ENCODE data around the gene LIN52.
A peak's percentile ranks its signal among the peaks of the same experiment; 100 is the strongest.

The LIN52 gene

DNA sequence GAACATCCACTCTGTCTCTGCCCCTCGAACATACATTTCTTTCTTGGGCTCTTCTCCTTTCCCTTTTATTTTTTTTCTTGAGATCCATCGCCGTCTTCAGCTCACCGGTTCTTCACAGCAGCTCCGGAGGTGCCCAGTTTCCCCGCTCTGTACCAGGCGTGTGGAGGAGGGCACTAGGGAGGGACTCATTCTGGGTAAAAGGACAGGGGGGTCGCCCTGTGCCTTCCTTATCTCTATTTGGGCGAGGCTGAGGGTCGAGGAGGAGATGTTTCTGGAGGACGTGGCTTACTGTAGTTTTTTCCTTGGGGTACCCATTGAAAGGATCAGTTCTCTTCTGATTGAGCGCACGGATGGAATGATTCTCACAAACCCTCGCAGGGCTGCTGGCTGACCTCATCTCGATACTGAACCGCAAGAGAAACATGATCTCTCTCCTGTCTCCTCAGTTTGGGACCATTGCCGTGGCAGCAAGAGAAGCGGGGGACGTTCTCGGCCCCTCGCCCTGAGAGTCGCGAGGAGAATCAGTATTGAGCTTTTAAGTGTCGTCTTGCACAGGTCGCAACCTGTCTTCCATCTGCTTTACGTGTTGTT is 386 bp downstream of the LIN52 start:
- DNase-seq (no peak), ATAC-seq (ENCODE audit: insufficient read depth, low read depth) (peak; percentile 9)
- peak overlapping the region; percentile 82 for H3K4me2 ChIP-seq (ENCODE audit: insufficient read depth, low read length)
- no peaks in the 10 kb centered on the region for H3K27me3 ChIP-seq (ENCODE audit: insufficient read depth, low read length, poor library complexity)
- peak overlapping the region; percentile 74 for H3K4me3 ChIP-seq (ENCODE audit: low read depth in 1 of 2, low read length in 2 of 2)
- TF ChIP-seq EZH2 (IDR thresholded peaks at IDR 0.05; ENCODE audit: borderline replicate concordance, low read depth, low read length, severe bottlenecking): no peak
- TF ChIP-seq, protein P1, sequence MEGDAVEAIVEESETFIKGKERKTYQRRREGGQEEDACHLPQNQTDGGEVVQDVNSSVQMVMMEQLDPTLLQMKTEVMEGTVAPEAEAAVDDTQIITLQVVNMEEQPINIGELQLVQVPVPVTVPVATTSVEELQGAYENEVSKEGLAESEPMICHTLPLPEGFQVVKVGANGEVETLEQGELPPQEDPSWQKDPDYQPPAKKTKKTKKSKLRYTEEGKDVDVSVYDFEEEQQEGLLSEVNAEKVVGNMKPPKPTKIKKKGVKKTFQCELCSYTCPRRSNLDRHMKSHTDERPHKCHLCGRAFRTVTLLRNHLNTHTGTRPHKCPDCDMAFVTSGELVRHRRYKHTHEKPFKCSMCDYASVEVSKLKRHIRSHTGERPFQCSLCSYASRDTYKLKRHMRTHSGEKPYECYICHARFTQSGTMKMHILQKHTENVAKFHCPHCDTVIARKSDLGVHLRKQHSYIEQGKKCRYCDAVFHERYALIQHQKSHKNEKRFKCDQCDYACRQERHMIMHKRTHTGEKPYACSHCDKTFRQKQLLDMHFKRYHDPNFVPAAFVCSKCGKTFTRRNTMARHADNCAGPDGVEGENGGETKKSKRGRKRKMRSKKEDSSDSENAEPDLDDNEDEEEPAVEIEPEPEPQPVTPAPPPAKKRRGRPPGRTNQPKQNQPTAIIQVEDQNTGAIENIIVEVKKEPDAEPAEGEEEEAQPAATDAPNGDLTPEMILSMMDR (IDR thresholded peaks at IDR 0.05; ENCODE audit: borderline replicate concordance, extremely low read depth, low read length, poor library complexity, severe bottlenecking): no peak
- peak overlapping the region; percentile 86 for H3K27ac ChIP-seq (ENCODE audit: low read length)
- peaks cover 29% of the 10 kb centered on the region for H3K4me1 ChIP-seq (ENCODE audit: insufficient read depth, low read length)
- no peaks in the 10 kb centered on the region for H3K9me3 ChIP-seq (ENCODE audit: insufficient read depth, low read length, severe bottlenecking)
- H3K9ac ChIP-seq (ENCODE audit: low read depth, low read length): peak overlapping the region; percentile 72
- H4K20me1 ChIP-seq (ENCODE audit: insufficient read depth, low read length): no peaks in the 10 kb centered on the region; the same call in 1 of the 2 replicates
- H3K36me3 ChIP-seq (ENCODE audit: insufficient read depth, low read length): no peaks in the 10 kb centered on the region; the same call in 1 of the 2 replicates
- peaks cover 60% of the 10 kb centered on the region for H3K79me2 ChIP-seq (ENCODE audit: insufficient read depth, low read length)
- peak overlapping the region; percentile 94 for H2AFZ ChIP-seq (ENCODE audit: low read depth, low read length)

DNA sequence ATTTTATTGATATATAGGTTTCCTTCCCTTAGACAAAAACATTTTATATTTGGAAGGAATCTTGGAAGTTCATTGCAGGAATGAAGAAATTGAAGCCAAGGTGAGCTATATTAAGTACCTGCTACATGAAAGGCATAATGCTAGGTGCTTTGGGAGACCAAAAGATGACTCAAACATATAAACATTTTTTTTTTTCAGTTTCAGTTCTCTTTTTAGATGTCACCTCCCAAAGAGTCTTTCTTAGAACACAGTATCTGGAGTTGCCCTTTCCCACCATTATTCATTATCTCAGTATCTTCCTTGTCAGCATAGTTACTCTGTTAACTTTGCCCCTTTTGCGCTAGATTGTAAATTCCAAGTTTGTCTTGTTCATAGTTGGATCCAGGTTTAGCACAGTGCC is 1.1 kb downstream of the LIN52 start:
- TF ChIP-seq, protein P1 (IDR thresholded peaks at IDR 0.05; ENCODE audit: borderline replicate concordance, extremely low read depth, low read length, poor library complexity, severe bottlenecking): no peak
- TF ChIP-seq EZH2 (IDR thresholded peaks at IDR 0.05; ENCODE audit: borderline replicate concordance, low read depth, low read length, severe bottlenecking): no peak
- H3K9ac ChIP-seq (ENCODE audit: low read depth, low read length): peak overlapping the region; percentile 72
- H4K20me1 ChIP-seq (ENCODE audit: insufficient read depth, low read length): no peaks in the 10 kb centered on the region; the same call in 1 of the 2 replicates
- ATAC-seq (ENCODE audit: insufficient read depth, low read depth): no peak
- H3K27me3 ChIP-seq (ENCODE audit: insufficient read depth, low read length, poor library complexity): no peaks in the 10 kb centered on the region
- H3K9me3 ChIP-seq (ENCODE audit: insufficient read depth, low read length, severe bottlenecking): no peaks in the 10 kb centered on the region
- H2AFZ ChIP-seq (ENCODE audit: low read depth, low read length): peak overlapping the region; percentile 94; the same call in 1 of the 2 replicates
- H3K36me3 ChIP-seq (ENCODE audit: insufficient read depth, low read length): peaks cover 2% of the 10 kb centered on the region
- H3K4me2 ChIP-seq (ENCODE audit: insufficient read depth, low read length): peak overlapping the region; percentile 82
- H3K4me3 ChIP-seq (ENCODE audit: low read depth in 1 of 2, low read length in 2 of 2): peak overlapping the region; percentile 74; a peak in 3 of 4 replicates
- H3K79me2 ChIP-seq (ENCODE audit: insufficient read depth, low read length): peaks cover 66% of the 10 kb centered on the region
- DNase-seq: no peak
- peaks cover 29% of the 10 kb centered on the region for H3K4me1 ChIP-seq (ENCODE audit: insufficient read depth, low read length)
- H3K27ac ChIP-seq (ENCODE audit: low read length): peak overlapping the region; percentile 86; the same call in 1 of the 2 replicates

DNA sequence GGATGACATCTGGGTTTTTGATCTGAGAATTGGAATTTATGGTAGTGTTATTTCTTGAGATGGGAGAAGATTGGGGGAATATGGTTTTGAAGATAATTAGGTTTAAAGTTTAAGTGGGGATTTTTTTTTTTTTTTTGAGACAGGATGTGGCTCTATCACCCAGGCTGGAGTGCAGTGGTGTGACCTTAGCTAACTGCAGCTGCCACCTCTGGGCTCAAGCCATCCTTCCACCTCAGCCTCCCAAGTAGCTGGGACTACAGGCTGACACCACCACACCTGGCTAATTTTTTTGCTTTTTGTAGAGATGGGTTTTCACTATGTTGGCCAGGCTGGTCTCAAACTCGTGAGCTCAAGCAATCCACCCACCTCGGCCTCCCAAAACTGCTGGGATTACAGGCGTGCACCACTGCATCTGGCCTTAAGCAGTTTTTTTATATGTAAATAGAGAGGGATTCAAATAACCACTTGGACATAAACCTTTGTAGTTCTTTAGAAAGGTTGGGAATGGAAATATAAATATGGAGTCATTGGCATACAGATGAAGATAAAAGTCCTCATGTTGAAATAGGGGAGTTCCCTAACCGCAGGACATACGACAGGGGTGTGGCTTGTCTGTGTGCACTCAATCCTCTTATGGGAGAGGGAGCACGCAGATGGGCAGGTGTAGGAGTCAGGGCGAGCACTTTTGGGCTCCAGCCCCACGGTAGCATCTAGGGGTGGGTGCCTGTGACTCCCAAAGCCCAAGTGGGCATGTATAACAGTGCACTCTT is 4.7 kb downstream of the LIN52 start:
- Histone ChIP-seq H3K4me3 (ENCODE audit: low read depth in 1 of 2, low read length in 2 of 2) (no peak overlapping the region), H3K4me1 (ENCODE audit: insufficient read depth, low read length) (peaks cover 15% of the 10 kb centered on the region), H4K20me1 (ENCODE audit: insufficient read depth, low read length) (no peaks in the 10 kb centered on the region; the same call in 1 of the 2 replicates), H3K27ac (ENCODE audit: low read length) (no peak overlapping the region), H3K36me3 (ENCODE audit: insufficient read depth, low read length) (peaks cover 24% of the 10 kb centered on the region), H3K79me2 (ENCODE audit: insufficient read depth, low read length) (peaks cover 56% of the 10 kb centered on the region), H2AFZ (ENCODE audit: low read depth, low read length) (no peak overlapping the region), H3K9ac (ENCODE audit: low read depth, low read length) (no peak overlapping the region), H3K4me2 (ENCODE audit: insufficient read depth, low read length) (no peak overlapping the region), H3K9me3 (ENCODE audit: insufficient read depth, low read length, severe bottlenecking) (no peaks in the 10 kb centered on the region), H3K27me3 (ENCODE audit: insufficient read depth, low read length, poor library complexity) (no peaks in the 10 kb centered on the region)
- DNase-seq (no peak), ATAC-seq (ENCODE audit: insufficient read depth, low read depth) (no peak)
- TF ChIP-seq, protein P1 (IDR thresholded peaks at IDR 0.05; ENCODE audit: borderline replicate concordance, extremely low read depth, low read length, poor library complexity, severe bottlenecking): no peak
- no peak for TF ChIP-seq EZH2 (IDR thresholded peaks at IDR 0.05; ENCODE audit: borderline replicate concordance, low read depth, low read length, severe bottlenecking)

Measured in DND-41 (cell line).